Measurements from ENCODE around the gene PTPRH.

DNA sequence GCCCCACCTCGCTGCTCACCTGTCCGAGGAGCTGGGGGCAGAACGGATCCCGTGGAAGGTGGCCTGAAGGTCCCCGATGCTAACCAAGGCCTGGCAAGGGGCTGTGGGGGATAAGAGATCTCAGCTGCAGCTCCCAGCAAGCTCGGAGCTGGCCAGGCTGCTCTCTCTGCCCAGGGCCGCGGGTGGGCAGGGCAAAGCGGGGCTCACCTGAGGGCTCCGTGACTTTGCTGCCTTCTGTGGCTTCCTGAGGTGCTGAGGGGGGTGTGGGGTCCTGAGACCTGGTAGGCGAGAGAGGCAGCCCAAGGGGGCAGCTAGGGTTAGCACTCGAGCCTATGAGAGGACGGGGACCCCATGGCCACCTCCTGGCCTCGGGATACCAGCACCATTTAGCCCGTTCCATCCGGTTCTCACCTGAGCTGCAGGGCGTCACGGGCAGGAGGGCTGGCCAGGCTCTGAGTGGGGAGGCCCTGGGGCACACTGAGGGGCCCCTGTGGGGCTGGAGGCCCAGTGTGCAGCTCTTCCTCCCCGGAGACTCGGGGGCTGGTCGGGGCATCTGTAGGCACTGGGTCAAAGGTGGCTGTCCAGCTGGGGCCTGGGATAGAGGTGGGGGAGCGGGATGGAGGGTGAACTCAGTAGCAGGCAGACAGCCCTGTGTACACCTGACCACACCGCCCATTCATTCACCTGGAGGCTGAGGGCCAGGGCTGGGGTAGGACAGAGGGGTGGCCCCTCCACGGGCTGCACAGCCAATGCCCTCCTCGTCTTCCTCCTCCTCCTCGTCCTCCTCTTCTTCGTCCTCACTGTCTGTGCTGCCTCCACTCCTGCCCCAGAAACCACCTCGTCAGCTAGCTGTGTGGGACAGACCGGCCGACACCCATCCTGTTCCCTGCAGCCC lies 22.3 kb upstream of the PTPRH start:
- no peak for TF ChIP-seq CTCF (IDR thresholded peaks at IDR 0.05 in 2 of 3, conservative IDR thresholded peaks at IDR 0.05 in 1 of 3; ENCODE audit: borderline replicate concordance in 1 of 3, insufficient read depth in 1 of 3, low read depth in 2 of 3, low read length in 2 of 3)
- TF ChIP-seq SRF (IDR thresholded peaks at IDR 0.05; ENCODE audit: low read depth), result no peak
- no peak for TF ChIP-seq POLR2AphosphoS5 (IDR thresholded peaks at IDR 0.05; ENCODE audit: low read depth, low read length)
- TF ChIP-seq EZH2phosphoT487 (IDR thresholded peaks at IDR 0.05; ENCODE audit: borderline replicate concordance), result no peak
